CD4-positive, alpha-beta T cell treated with Interleukin-21 for 1 hour (primary cell): Measurements from ENCODE around the gene ZNF44.
A peak's percentile ranks its signal among the peaks of the same experiment; 100 is the strongest.
"Not testable (repeated sequence)": the region's sequence is repeated elsewhere in the genome, so short reads cannot be mapped to it uniquely, and the experiment has no call there.

Experiments used
- DNase-seq: peaks from one replicate; pipeline ENCODE4 v3.0.0-alpha.2; 2020

ZNF44 gene

GRCh38 chr19:12294249-12295158 is at the start of gene ZNF44:
TSS of gene ZNF44 (minus strand) at chr19:12294883. CDS start at chr19:12294694, 189 bp downstream.
- peak; percentile 97 for DNase-seq

GRCh38 chr19:12333162-12334159 is 38.8 kb upstream of the ZNF44 start, which contains the start of gene ZNF563:
TSS of gene ZNF563 (minus strand) at chr19:12333633. CDS start at chr19:12333482, 151 bp downstream.
- peak; percentile 98 for DNase-seq

GRCh38 chr19:12331211-12331941 is 36.7 kb upstream of the ZNF44 start:
- DNase-seq, result peak; percentile 66

GRCh38 chr19:12330340-12330739 is 35.7 kb upstream of the ZNF44 start:
- no peak for DNase-seq

GRCh38 chr19:12325690-12326089 is 31.0 kb upstream of the ZNF44 start:
- no peak for DNase-seq

- DNase-seq, result no peak
Measured at GRCh38 chr19:12318782-12319413, 24.2 kb upstream of the ZNF44 start.

- DNase-seq, result no peak
Measured at GRCh38 chr19:12314553-12314952, 19.9 kb upstream of the ZNF44 start.

GRCh38 chr19:12308891-12309290 is 14.2 kb upstream of the ZNF44 start:
- DNase-seq, result not testable (repeated sequence)

- DNase-seq, result no peak
Measured at GRCh38 chr19:12295191-12295590, 508 bp upstream of the ZNF44 start.

- peak; percentile 76 for DNase-seq
Measured at GRCh38 chr19:12293777-12294248, 870 bp downstream of the ZNF44 start.

GRCh38 chr19:12289790-12290065 is 5.0 kb downstream of the ZNF44 start:
- no peak for DNase-seq

- no peak for DNase-seq
Measured at GRCh38 chr19:12287958-12288500, 6.7 kb downstream of the ZNF44 start.

- no peak for DNase-seq
Measured at GRCh38 chr19:12284631-12285030, 10.1 kb downstream of the ZNF44 start.

- DNase-seq, result no peak
Measured at GRCh38 chr19:12284226-12284625, 10.5 kb downstream of the ZNF44 start.

GRCh38 chr19:12278713-12279112 is 16.0 kb downstream of the ZNF44 start:
- no peak for DNase-seq

- no peak for DNase-seq
Measured at GRCh38 chr19:12272980-12273901, 21.4 kb downstream of the ZNF44 start.

GRCh38 chr19:12272386-12272785 is 22.3 kb downstream of the ZNF44 start:
- no peak for DNase-seq

GRCh38 chr19:12270854-12271253 is 23.8 kb downstream of the ZNF44 start:
- DNase-seq, result no peak

- no peak for DNase-seq
Measured at GRCh38 chr19:12265921-12266704, 28.6 kb downstream of the ZNF44 start.

- no peak for DNase-seq
Measured at GRCh38 chr19:12261554-12261953, 33.1 kb downstream of the ZNF44 start.
